IPS-NIHi11 (cell line): ENCODE results near the gene HSD11B2.

Experiments
- DNase-seq: peaks from one replicate; pipeline ENCODE4 v3.0.0; 2012; ENCODE audit warnings: mixed read lengths, low spot score

The HSD11B2 gene

DNA sequence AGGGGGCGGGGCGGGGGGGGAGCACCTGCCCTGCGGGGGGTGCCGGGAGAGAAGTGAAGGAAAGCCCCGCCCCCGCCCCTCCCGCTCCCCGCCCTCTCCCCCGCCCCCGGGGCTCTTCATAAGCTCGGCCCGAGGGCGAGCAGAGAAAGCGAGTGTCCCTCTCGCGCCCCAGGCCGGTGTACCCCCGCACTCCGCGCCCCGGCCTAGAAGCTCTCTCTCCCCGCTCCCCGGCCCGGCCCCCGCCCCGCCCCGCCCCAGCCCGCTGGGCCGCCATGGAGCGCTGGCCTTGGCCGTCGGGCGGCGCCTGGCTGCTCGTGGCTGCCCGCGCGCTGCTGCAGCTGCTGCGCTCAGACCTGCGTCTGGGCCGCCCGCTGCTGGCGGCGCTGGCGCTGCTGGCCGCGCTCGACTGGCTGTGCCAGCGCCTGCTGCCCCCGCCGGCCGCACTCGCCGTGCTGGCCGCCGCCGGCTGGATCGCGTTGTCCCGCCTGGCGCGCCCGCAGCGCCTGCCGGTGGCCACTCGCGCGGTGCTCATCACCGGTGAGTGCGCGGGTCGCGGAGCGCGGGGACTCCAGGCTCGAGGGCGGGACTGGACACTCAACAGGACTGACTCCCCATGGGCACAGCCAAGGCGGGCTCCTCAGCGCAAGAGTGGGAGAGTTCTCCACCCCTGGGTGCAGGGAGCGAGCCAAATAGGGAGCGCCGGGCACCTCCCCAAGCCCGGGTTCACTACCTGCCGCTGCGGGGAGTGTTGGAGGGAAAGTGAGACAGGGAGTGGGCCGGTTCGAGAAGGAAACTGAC is at the start of gene HSD11B2:
TSS of gene HSD11B2 (plus strand) at position 145 of the 798 bp plus-strand sequence. CDS start at position 273, 128 bp downstream.
- peak; percentile 88 for DNase-seq

GRCh38 chr16:67383284-67383683 is 47.6 kb upstream of the HSD11B2 start:
- no peak for DNase-seq

DNA sequence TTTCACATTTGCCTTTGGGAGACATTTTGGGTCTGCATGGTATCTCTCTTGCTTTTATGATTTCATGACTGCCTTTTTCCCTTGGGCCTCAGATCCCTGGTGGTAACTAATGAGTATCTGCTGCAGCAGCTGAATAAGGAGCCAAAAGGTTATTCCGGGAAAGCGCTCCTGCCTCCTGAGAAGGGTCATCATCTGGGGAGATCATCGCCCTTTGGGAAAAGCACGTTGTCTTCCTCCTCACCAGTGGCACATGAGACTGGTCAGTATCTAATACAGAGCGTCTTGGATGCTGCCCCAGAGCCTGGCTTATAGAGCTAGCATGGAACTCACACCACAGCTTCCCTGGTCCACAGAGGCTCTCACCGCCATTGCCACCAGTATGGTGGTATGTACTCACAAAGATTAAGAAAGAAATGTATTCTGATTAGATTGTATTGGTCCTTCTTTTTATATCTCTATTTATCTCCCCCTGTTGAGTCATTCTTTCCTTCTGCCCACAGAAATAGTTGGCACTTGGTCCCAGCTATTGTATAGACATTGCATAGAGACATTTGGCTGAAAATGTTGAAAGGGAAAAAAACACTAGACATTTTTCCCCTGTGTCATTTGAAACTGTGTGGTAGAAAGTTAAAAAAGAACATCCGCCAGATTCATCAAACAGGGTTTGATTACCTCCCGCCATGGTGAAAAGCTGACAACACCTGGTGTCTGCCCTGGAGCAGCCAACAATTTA is 46.0 kb upstream of the HSD11B2 start:
- DNase-seq: no peak

- DNase-seq: no peak
Observed at GRCh38 chr16:67386861-67387455, 44.0 kb upstream of the HSD11B2 start.

GRCh38 chr16:67387479-67388079 is 43.3 kb upstream of the HSD11B2 start:
- DNase-seq: no peak

DNA sequence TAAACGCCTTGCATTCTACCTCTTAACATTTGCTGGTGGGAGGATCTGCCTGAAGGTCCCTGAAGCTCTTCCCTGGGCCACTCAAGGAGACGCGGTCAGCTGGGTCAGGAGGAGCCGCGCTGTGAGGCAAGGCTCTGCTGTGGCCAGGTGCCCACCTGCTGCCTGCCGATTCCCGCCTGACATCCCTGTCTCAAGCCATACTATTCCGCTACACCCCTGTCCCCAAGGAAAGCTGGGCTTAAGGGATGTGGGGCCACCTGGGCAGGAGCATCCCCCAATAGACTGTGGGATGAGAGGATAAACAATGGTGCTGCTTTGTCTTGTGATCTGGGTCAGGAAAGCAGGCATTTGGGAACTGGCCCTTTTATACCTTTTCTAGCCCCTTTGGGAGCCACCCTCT is 42.7 kb upstream of the HSD11B2 start:
- no peak for DNase-seq

DNA sequence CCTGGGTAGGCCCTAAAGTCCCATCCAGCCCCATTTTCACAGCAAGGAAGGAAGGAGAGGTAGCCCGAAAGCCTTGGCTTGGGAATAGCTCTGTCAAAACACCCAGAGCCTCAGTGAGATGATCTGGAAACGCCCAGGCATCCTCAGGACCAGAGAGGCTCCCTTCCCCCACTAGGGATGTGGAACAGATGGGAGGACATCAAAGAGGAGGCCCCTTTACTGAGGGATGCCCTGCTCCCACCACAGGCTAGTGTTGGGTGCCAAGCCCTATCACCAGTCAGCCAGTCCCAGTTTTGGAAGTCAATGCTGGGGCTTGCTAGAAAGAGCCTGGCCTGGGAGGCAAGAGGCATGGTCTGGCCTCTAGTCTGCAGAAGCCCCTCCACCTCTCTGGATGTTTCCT is 42.3 kb upstream of the HSD11B2 start:
- no peak for DNase-seq

- no peak for DNase-seq
Observed at GRCh38 chr16:67389911-67390815, 40.8 kb upstream of the HSD11B2 start.

GRCh38 chr16:67390816-67391423 is 40.0 kb upstream of the HSD11B2 start:
- DNase-seq: no peak

GRCh38 chr16:67391424-67392300 is 39.3 kb upstream of the HSD11B2 start:
- DNase-seq: no peak

GRCh38 chr16:67392301-67393059 is 38.4 kb upstream of the HSD11B2 start:
- DNase-seq: no peak

- peak; percentile 90 for DNase-seq
Observed at GRCh38 chr16:67393111-67393787, 37.7 kb upstream of the HSD11B2 start, which contains the start of gene TPPP3. Gene TPPP3, minus strand, starts transcription at chr16:67393498. Its CDS starts 2,387 bp downstream, at chr16:67391111.

GRCh38 chr16:67393788-67394154 is 37.1 kb upstream of the HSD11B2 start:
- no peak for DNase-seq

DNA sequence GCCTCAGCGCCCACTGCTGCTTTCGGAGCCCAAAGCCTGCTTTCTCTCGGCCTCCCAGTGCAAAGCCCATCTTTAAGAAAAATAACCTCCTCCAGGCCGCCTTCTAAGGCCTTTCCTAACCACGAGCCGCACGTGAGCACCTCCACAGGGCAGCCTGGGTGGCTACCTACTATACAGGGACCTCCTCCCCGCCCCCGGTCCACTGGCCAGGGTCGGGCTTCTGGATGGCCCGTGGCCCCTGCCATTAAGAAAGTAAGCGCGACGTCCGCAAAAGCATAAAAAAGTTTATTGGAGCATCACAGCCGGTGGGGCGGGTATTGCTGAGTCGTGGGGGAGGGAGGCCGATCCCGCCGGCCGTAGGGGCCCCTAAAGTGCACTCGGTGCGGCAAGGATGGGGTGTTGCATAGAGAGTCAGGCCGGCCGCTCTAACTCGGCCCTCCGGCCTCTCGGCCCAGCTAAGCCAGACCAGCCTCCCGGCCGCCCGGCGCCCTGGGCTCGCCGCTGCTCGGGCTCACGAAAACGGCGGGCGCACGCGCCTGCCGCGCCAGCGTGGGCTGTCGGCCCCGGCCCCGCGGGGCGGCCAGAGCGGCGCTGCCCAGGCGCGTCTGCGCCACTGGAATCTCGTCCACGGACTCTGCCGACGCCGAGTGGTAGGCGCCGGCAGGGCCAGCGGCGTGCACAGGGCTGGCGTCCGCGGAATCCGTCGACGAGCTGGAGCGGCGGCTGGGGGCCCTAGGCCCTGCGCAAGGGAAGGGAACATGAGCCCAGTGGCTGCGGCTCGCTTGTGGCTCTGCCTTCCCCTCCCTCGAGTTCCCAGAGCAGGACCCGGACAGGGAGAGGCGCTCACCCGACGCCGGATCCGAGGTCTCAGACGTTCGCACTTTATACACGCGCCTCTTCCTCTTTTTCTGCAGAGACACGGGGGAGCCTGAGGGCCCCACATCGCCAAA is 36.5 kb upstream of the HSD11B2 start:
- no peak for DNase-seq

DNA sequence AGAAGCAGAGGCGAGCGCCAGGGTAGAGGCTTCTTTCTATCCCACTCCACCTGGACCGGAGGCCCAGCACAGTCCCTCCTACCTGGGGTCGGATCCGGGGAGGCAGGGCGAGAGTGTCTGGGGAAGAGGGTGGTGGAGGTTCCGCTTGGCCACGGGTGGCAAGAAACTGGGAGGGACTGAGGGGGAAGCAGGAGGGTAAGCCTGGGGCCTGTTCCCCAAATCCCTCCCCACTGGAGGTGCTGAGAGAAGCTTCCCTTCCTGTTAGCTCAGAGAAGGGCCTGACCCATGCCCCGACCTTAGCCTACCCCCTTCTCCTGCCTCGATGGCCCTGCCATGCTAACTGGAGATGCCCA is 35.8 kb upstream of the HSD11B2 start:
- no peak for DNase-seq

DNA sequence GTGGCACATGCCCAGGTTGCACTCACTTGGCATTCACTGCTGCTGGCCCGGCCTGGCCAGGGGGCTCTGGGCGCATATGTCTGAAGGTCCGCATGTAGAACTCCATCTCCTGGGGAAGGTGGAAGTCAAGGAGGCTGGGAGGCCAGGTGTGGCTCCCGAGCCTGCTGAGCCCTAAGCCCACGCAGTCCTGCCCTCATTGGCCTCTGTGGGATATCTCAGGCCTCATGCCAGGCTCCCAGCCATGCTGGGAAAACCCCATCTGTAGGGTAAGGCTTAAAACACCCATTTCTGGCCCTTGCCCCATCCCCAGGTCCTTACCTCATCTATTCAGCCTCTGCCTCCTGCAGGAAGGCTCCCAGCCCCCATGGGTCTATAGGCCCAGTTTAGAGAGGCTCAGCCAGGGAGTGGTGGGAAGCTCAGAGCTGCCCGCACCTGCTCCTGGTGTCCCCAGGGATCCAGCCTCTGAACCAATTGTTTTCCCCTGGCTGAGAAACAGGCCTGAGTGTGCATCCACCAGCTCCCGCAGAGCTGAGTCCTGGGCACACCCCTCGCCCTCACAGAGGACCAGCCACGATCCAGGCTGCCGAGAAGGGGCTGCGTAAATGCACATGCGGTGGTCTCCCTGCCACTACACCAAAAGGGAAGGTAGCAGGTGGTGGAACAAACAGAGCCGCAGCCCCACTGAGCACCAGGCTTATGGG is 35.3 kb upstream of the HSD11B2 start:
- DNase-seq: no peak
